ENCODE measurements around the gene C1QB. TPM values are rescaled to one million over a fixed set of nuclear protein-coding genes. Genes with fewer than 3 reads are reported as not detected.

Gene C1QB
- total and polyA plus RNA-seq, 2 of the 8 experiments (the other 6 are each of a cell fraction or from before 2014, with no cell fraction given), result not detected

GRCh38 chr1:22671999-22672398 lies 19.0 kb downstream of the C1QB start:
- FAIRE-seq, result no peak
- Histone ChIP-seq H2BK120ac (replicated peaks; ENCODE audit: low read depth, low read length) (no peak overlapping the region), H3K56ac (replicated peaks; ENCODE audit: insufficient read length, low read depth, low read length) (no peak overlapping the region), H4K91ac (replicated peaks; ENCODE audit: insufficient read length, low read length) (no peak overlapping the region), H2BK20ac (ENCODE audit: low read length) (no peak overlapping the region), H3K4ac (replicated peaks; ENCODE audit: insufficient read length, low read depth, low read length) (no peak overlapping the region), H2BK15ac (ENCODE audit: low read length) (no peak overlapping the region), H3K4me3 (ENCODE audit: extremely low read depth in 1 of 4, insufficient read depth in 2 of 4, low read depth in 3 of 4, low read length in 4 of 4) (no peak overlapping the region), H2BK5ac (ENCODE audit: low read depth, low read length) (no peak overlapping the region), H2AK5ac (ENCODE audit: low read depth, low read length) (no peak overlapping the region), H3K4me2 (ENCODE audit: insufficient read depth in 1 of 2, low read depth in 2 of 2, low read length in 2 of 2) (no peak overlapping the region), H4K20me1 (replicated peaks in 1 of 2; ENCODE audit: control insufficient read depth in 1 of 2, insufficient read depth in 2 of 2, low read length in 2 of 2) (no peaks in the 10 kb centered on the region), H3K23ac (ENCODE audit: insufficient read length) (no peak overlapping the region), H3K79me1 (ENCODE audit: low read depth, low read length) (no peaks in the 10 kb centered on the region), H3K4me1 (replicated peaks in 1 of 4; ENCODE audit: control insufficient read depth in 3 of 4, insufficient read depth in 4 of 4, low read length in 3 of 4) (peaks cover 0 to 7% (median 4%) of the 10 kb centered on the region in 4 experiments; a peak in 4 of 7 replicates), H3K9ac (replicated peaks in 1 of 4; ENCODE audit: extremely low read depth in 1 of 4, low read depth in 3 of 4, low read length in 3 of 4) (no peak overlapping the region), H3K14ac (ENCODE audit: insufficient read length) (no peak overlapping the region), H3K23me2 (ENCODE audit: low read depth, low read length) (no peaks in the 10 kb centered on the region), H3K79me2 (ENCODE audit: control insufficient read depth in 1 of 2, insufficient read depth in 2 of 2, low read length in 2 of 2) (no peaks in the 10 kb centered on the region), H4K5ac (ENCODE audit: insufficient read length, low read depth, low read length) (no peak overlapping the region), H3K36me3 (ENCODE audit: control insufficient read depth in 2 of 4, insufficient read depth in 4 of 4, low read length in 3 of 4) (no peaks in the 10 kb centered on the region), H3K27ac (ENCODE audit: low read depth, low read length) (no peak overlapping the region), H3K9me3 (ENCODE audit: insufficient read depth in 2 of 2, low read depth in 1 of 2, low read length in 1 of 2) (no peaks in the 10 kb centered on the region), H3K18ac (ENCODE audit: extremely low read depth, low read length) (no peak overlapping the region), H3K27me3 (replicated peaks in 1 of 4; ENCODE audit: control insufficient read depth in 3 of 4, extremely low read depth in 1 of 4, insufficient read depth in 3 of 4, low read length in 3 of 4) (no peaks in the 10 kb centered on the region; a peak in 1 of 7 replicates), H2BK12ac (ENCODE audit: low read depth, low read length) (no peak overlapping the region), H2AFZ (ENCODE audit: low read length) (no peak overlapping the region), H4K8ac (ENCODE audit: extremely low read depth, insufficient read depth, low read length) (no peak overlapping the region)
- no peak for DNase-seq (ENCODE audit: low read depth in 1 of 2, low spot score in 2 of 2)
- TF ChIP-seq BACH1 (IDR thresholded peaks at IDR 0.05; ENCODE audit: low read length) (no peak), EP300 (IDR thresholded peaks at IDR 0.05; ENCODE audit: borderline replicate concordance in 1 of 2, low read depth in 2 of 2, low read length in 2 of 2) (no peak), KDM1A (IDR thresholded peaks at IDR 0.05; ENCODE audit: borderline replicate concordance, low read length) (peak; percentile 86; the same call in 1 of the 2 replicates), USF2 (IDR thresholded peaks at IDR 0.05; ENCODE audit: low read length) (no peak)
- 97% methylated on average over 4 of the region's 4 CpGs; no CpG with 5 or more reads in 1 of the 2 experiments for WGBS, 2 experiments (ENCODE audit: extremely low coverage in 1 of 2, insufficient coverage in 1 of 2, insufficient read length in 1 of 2, insufficient replicate concordance in 2 of 2, low coverage in 1 of 2, low lambda C conversion rate in 2 of 2, missing lambda C conversion rate in 1 of 2)
- ChIA-PET POLR2A (ENCODE audit: partially characterized antibody) (no interaction called here), CTCF (ENCODE audit: partially characterized antibody) (interaction anchor here (1.3 to 6.0 kb wide), 8 partner anchors 9 to 291 kb away, joined by 4 to 43 read pairs (median 28); partner anchors contain the start of gene C1QB)
